Stimulated activated CD8-positive, alpha-beta memory T cell treated with anti-CD3 and anti-CD28 coated beads, Interleukin-7, amount 100 ng/mL, for 48 hours (primary cell): ENCODE data around the gene SPDYA.
"Not testable (repeated sequence)": the region's sequence is repeated elsewhere in the genome, so short reads cannot be mapped to it uniquely, and the experiment has no call there.

ENCODE experiments used
- DNase-seq, 2 donors: peaks; one replicate each; pipeline ENCODE4 v3.0.0-alpha.2; 2020; ENCODE audit warnings: low read depth in 1 of 2; ENCODE audit errors: extremely low read depth in 1 of 2

Gene SPDYA

GRCh38 chr2:28810384-28811285 is at the start of gene SPDYA:
Gene SPDYA, plus strand, starts transcription at chr2:28810834. Its CDS starts 5,181 bp downstream, at chr2:28816015.
- DNase-seq = peak; percentile 63 to 65

GRCh38 chr2:28761420-28761819 is 49.2 kb upstream of the SPDYA start:
- no peak for DNase-seq

GRCh38 chr2:28764909-28765711 is 45.5 kb upstream of the SPDYA start:
- DNase-seq = no peak

GRCh38 chr2:28766070-28766469 is 44.6 kb upstream of the SPDYA start:
- DNase-seq = no peak

- no peak for DNase-seq
Observed at GRCh38 chr2:28767337-28767736, 43.3 kb upstream of the SPDYA start.

- DNase-seq = no peak
Observed at GRCh38 chr2:28768422-28768821, 42.2 kb upstream of the SPDYA start.

- no peak for DNase-seq
Observed at GRCh38 chr2:28768952-28769351, 41.7 kb upstream of the SPDYA start.

GRCh38 chr2:28772351-28772750 is 38.3 kb upstream of the SPDYA start:
- no peak for DNase-seq

- DNase-seq = no peak
Observed at GRCh38 chr2:28776471-28776870, 34.2 kb upstream of the SPDYA start.

- DNase-seq = no peak
Observed at GRCh38 chr2:28778392-28778791, 32.2 kb upstream of the SPDYA start.

- no peak for DNase-seq
Observed at GRCh38 chr2:28779001-28779400, 31.6 kb upstream of the SPDYA start.

GRCh38 chr2:28780496-28780895 is 30.1 kb upstream of the SPDYA start:
- DNase-seq = no peak

- DNase-seq = no peak
Observed at GRCh38 chr2:28782423-28782822, 28.2 kb upstream of the SPDYA start.

- not testable (repeated sequence) for DNase-seq
Observed at GRCh38 chr2:28784570-28784969, 26.1 kb upstream of the SPDYA start.

- no peak for DNase-seq
Observed at GRCh38 chr2:28796620-28797019, 14.0 kb upstream of the SPDYA start.

- no peak for DNase-seq
Observed at GRCh38 chr2:28801726-28802125, 8.9 kb upstream of the SPDYA start.

- DNase-seq = no peak
Observed at GRCh38 chr2:28802975-28803429, 7.6 kb upstream of the SPDYA start.

GRCh38 chr2:28809927-28810326 is 707 bp upstream of the SPDYA start:
- no peak for DNase-seq

- DNase-seq = no peak
Observed at GRCh38 chr2:28818053-28818452, 7.4 kb downstream of the SPDYA start.

GRCh38 chr2:28821295-28821958 is 10.8 kb downstream of the SPDYA start:
- DNase-seq = peak; percentile 17 to 51

GRCh38 chr2:28822036-28822435 is 11.4 kb downstream of the SPDYA start:
- no peak for DNase-seq
